Smooth muscle cell (in vitro differentiated cells): Measurements from ENCODE around the gene SIK3. TPM values are rescaled to one million over a fixed set of nuclear protein-coding genes. Genes with fewer than 3 reads are reported as not detected.

Source experiments
- DNase-seq: peaks from one replicate; lab custom pipeline; 2025; ENCODE audit not compliant: unreplicated experiment; lab: John Stamatoyannopoulos, UW
- H2AFZ ChIP-seq: fragments of 200-600 bp; sonication (generic); 2 replicates; pipeline ENCODE4 v1.6.0; 2016; ENCODE audit warnings: antibody characterized with exemption, low read depth, mild to moderate bottlenecking
- H3F3A ChIP-seq: fragments of 200-600 bp; sonication (generic); 2 replicates; pipeline ENCODE4 v1.6.0; 2017; ENCODE audit warnings: antibody characterized with exemption, low read depth
- H3K27ac ChIP-seq: fragments of 200-600 bp; sonication (generic); 2 replicates; pipeline ENCODE4 v1.5.1; 2016; ENCODE audit warnings: low read depth, mild to moderate bottlenecking
- H3K27me3 ChIP-seq: fragments of 200-600 bp; sonication (generic); 2 replicates; pipeline ENCODE4 v1.6.1; 2016; ENCODE audit warnings: low read depth, mild to moderate bottlenecking
- H3K36me3 ChIP-seq: fragments of 200-600 bp; sonication (generic); 2 replicates; pipeline ENCODE4 v1.5.1; 2016; ENCODE audit warnings: low read depth
- H3K4me1 ChIP-seq: fragments of 200-600 bp; sonication (generic); 2 replicates; pipeline ENCODE4 v1.5.1; 2016; ENCODE audit warnings: low read depth
- H3K4me2 ChIP-seq: fragments of 200-600 bp; sonication (generic); 2 replicates; pipeline ENCODE4 v1.6.0; 2016; ENCODE audit warnings: mild to moderate bottlenecking
- H3K4me3 ChIP-seq: fragments of 200-600 bp; sonication (generic); 2 replicates; pipeline ENCODE4 v1.5.1; 2016; ENCODE audit warnings: mild to moderate bottlenecking
- H3K79me2 ChIP-seq: fragments of 200-600 bp; sonication (generic); 2 replicates; pipeline ENCODE4 v1.6.0; 2016; ENCODE audit warnings: low read depth, mild to moderate bottlenecking
- H3K9ac ChIP-seq: fragments of 200-600 bp; sonication (generic); 2 replicates; pipeline ENCODE4 v1.6.0; 2016; ENCODE audit warnings: low read depth
- H3K9me3 ChIP-seq: fragments of 200-600 bp; sonication (generic); replicated peaks from 2 replicates; pipeline ENCODE4 v1.5.1; 2016; ENCODE audit warnings: low read depth
- H4K20me1 ChIP-seq: fragments of 200-600 bp; sonication (generic); 2 replicates; pipeline ENCODE4 v1.6.0; 2016; ENCODE audit warnings: low read depth
- WGBS: methylation state at CpG from one replicate; pipeline ENCODE4 v1.1.7; 2016; ENCODE audit warnings: low lambda C conversion rate; 5-methylcytosine and 5-hydroxymethylcytosine counted together
- polyA plus RNA-seq: library from polyadenylated mRNA; unstranded; fragments of >200 nt; fragmentation: Nextera tagmentation; extraction: Ambion mirVana; gene quantifications from 2 replicates; pipeline ENCODE4 v1.2.1, GENCODE V29; 2016
- total RNA-seq: library from RNA; depleted of rRNA; stranded (reverse); fragments of >200 nt; gene quantifications from 2 replicates; pipeline ENCODE4 v1.2.3, GENCODE V29; 2014
- TF ChIP-seq, protein P1 (sequence below): fragments of 200-600 bp; sonication (generic); IDR thresholded peaks from 2 replicates; pipeline ENCODE4 v1.5.1; 2017; ENCODE audit warnings: borderline replicate concordance, mild to moderate bottlenecking, antibody characterized with exemption; ENCODE audit not compliant: insufficient read depth, poor library complexity, severe bottlenecking

The SIK3 gene
- total and polyA plus RNA-seq, 2 experiments from 2014 or later = 11.0 to 11.9 TPM

DNA sequence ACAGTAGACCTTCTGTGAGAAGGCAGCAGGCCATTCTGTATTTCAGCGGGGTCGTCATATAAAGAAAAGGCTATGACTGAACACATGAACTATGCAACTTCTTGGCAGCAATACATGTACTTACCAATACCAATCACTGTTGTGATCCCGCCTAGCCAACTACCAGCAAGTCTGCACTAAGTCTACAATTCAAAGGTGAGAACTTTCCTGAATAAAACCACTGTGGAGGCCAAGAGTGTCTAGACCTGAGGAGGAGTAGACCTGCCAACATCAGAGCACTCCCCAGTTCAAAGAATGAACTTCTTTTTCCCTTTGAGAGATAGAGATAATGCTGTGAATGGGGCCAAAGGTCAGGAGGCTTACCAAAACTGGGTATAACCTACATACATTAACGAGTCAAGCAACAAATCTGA lies 108.2 kb downstream of the SIK3 start:
- peaks cover 6% of the 10 kb centered on the region for H3F3A ChIP-seq
- H3K4me2 ChIP-seq = no peak overlapping the region
- H3K79me2 ChIP-seq = peaks cover 32% of the 10 kb centered on the region
- no peak overlapping the region for H2AFZ ChIP-seq
- no peaks in the 10 kb centered on the region for H3K36me3 ChIP-seq
- no peaks in the 10 kb centered on the region for H3K9me3 ChIP-seq
- DNase-seq = no peak
- WGBS = 87% methylated on average over 4 of the region's 4 CpGs
- H3K9ac ChIP-seq = no peak overlapping the region
- H3K4me3 ChIP-seq = no peak overlapping the region
- no peaks in the 10 kb centered on the region for H3K27me3 ChIP-seq
- H3K4me1 ChIP-seq = peaks cover 37% of the 10 kb centered on the region
- peaks cover 59% of the 10 kb centered on the region for H4K20me1 ChIP-seq
- TF ChIP-seq, protein P1, sequence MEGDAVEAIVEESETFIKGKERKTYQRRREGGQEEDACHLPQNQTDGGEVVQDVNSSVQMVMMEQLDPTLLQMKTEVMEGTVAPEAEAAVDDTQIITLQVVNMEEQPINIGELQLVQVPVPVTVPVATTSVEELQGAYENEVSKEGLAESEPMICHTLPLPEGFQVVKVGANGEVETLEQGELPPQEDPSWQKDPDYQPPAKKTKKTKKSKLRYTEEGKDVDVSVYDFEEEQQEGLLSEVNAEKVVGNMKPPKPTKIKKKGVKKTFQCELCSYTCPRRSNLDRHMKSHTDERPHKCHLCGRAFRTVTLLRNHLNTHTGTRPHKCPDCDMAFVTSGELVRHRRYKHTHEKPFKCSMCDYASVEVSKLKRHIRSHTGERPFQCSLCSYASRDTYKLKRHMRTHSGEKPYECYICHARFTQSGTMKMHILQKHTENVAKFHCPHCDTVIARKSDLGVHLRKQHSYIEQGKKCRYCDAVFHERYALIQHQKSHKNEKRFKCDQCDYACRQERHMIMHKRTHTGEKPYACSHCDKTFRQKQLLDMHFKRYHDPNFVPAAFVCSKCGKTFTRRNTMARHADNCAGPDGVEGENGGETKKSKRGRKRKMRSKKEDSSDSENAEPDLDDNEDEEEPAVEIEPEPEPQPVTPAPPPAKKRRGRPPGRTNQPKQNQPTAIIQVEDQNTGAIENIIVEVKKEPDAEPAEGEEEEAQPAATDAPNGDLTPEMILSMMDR = no peak
- H3K27ac ChIP-seq = no peak overlapping the region

DNA sequence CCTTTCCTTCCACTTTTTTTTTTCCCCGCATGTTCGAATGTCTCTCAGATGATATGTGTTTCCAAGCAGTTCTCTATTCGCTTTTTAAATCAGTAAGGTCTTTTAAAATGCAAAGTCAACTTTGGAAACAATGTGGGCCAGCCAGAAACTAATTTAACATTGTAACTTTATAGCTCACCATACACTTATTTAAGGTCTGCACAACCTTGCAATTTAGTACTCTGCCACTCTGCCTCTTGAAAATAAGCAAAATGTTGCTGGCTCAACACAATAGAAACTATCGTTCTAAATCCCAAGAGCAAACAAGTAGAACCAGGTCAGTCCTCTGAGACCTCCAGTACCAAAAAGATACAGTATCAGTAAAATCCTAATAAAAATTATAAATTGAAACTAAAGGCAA lies 109.0 kb downstream of the SIK3 start:
- peaks cover 39% of the 10 kb centered on the region for H3K4me1 ChIP-seq
- no peaks in the 10 kb centered on the region for H3K27me3 ChIP-seq
- no peak for DNase-seq
- no peak overlapping the region for H2AFZ ChIP-seq
- H3K4me2 ChIP-seq = no peak overlapping the region
- TF ChIP-seq, protein P1 = no peak
- H3F3A ChIP-seq = peaks cover 9% of the 10 kb centered on the region
- H3K27ac ChIP-seq = no peak overlapping the region
- peaks cover 61% of the 10 kb centered on the region for H4K20me1 ChIP-seq
- H3K36me3 ChIP-seq = no peaks in the 10 kb centered on the region
- H3K9me3 ChIP-seq = no peaks in the 10 kb centered on the region
- peaks cover 32% of the 10 kb centered on the region for H3K79me2 ChIP-seq
- 92% methylated on average over 4 of the region's 4 CpGs for WGBS
- H3K4me3 ChIP-seq = no peak overlapping the region
- H3K9ac ChIP-seq = no peak overlapping the region

- Histone ChIP-seq H3K9me3 (no peaks in the 10 kb centered on the region), H3K27ac (peak overlapping the region; percentile 77), H3K4me1 (peaks cover 30% of the 10 kb centered on the region), H2AFZ (no peak overlapping the region), H4K20me1 (peaks cover 54% of the 10 kb centered on the region), H3K9ac (no peak overlapping the region), H3K4me3 (no peak overlapping the region), H3K4me2 (peak overlapping the region; percentile 60), H3K27me3 (no peaks in the 10 kb centered on the region), H3F3A (peaks cover 12% of the 10 kb centered on the region), H3K79me2 (peaks cover 29% of the 10 kb centered on the region), H3K36me3 (no peaks in the 10 kb centered on the region)
- DNase-seq = no peak
- WGBS = 46% methylated on average over 2 of the region's 2 CpGs
- TF ChIP-seq, protein P1 = no peak
These were observed 111.6 kb downstream of the SIK3 start for GRCh38 chr11:116986521-116987105.

GRCh38 chr11:116984589-116984988 lies 113.6 kb downstream of the SIK3 start:
- Histone ChIP-seq H4K20me1 (peaks cover 48% of the 10 kb centered on the region), H3K79me2 (peaks cover 20% of the 10 kb centered on the region), H3K9ac (peak overlapping the region; percentile 23), H3K4me3 (no peak overlapping the region), H3K36me3 (no peaks in the 10 kb centered on the region), H3K27me3 (no peaks in the 10 kb centered on the region), H3K27ac (peak overlapping the region; percentile 77), H2AFZ (no peak overlapping the region), H3K4me2 (peak overlapping the region; percentile 79), H3F3A (peaks cover 12% of the 10 kb centered on the region), H3K4me1 (peaks cover 20% of the 10 kb centered on the region), H3K9me3 (no peaks in the 10 kb centered on the region)
- no peak for DNase-seq
- TF ChIP-seq, protein P1 = no peak
- WGBS = 62% methylated on average over 6 of the region's 6 CpGs
